AG09309 (cell line): ENCODE measurements around the gene KRTAP5-5.
"Not testable (repeated sequence)": the region's sequence is repeated elsewhere in the genome, so short reads cannot be mapped to it uniquely, and the experiment has no call there.

ENCODE experiments used
- DNase-seq: peaks from one replicate; pipeline ENCODE4 v3.0.0-alpha.2; 2010; ENCODE audit warnings: low read depth
- H3K4me3 ChIP-seq: 2 replicates; pipeline ENCODE4 v1.5.1; 2011; ENCODE audit warnings: mild to moderate bottlenecking, low read depth, low read length, moderate library complexity; ENCODE audit not compliant: control insufficient read depth
- CTCF ChIP-seq: IDR thresholded peaks from 2 replicates; pipeline ENCODE4 v1.5.1; 2011; ENCODE audit warnings: mild to moderate bottlenecking, low read depth, low read length, inconsistent platforms; ENCODE audit not compliant: insufficient read depth, control insufficient read depth; ENCODE audit errors: missing control alignments

The KRTAP5-5 gene

GRCh38 chr11:1603629-1604028 is 25.9 kb upstream of the KRTAP5-5 start:
- TF ChIP-seq CTCF = no peak
- no peak for DNase-seq
- no peak overlapping the region for H3K4me3 ChIP-seq

- no peak for TF ChIP-seq CTCF
- no peak for DNase-seq
Observed at GRCh38 chr11:1604181-1604580, 25.4 kb upstream of the KRTAP5-5 start.

GRCh38 chr11:1604711-1605110 is 24.9 kb upstream of the KRTAP5-5 start:
- DNase-seq = no peak
- no peak for TF ChIP-seq CTCF
- H3K4me3 ChIP-seq = no peak overlapping the region

More at GRCh38 chr11:1604181-1604580, 25.4 kb upstream of the KRTAP5-5 start:
- no peak overlapping the region for H3K4me3 ChIP-seq

- not testable (repeated sequence) for DNase-seq, H3K4me3 ChIP-seq
Observed at GRCh38 chr11:1605923-1606322, 23.7 kb upstream of the KRTAP5-5 start.

- not testable (repeated sequence) for DNase-seq, H3K4me3 ChIP-seq
Observed at GRCh38 chr11:1607156-1607845, 22.3 kb upstream of the KRTAP5-5 start.

- not testable (repeated sequence) for DNase-seq, H3K4me3 ChIP-seq
Observed at GRCh38 chr11:1607901-1608300, 21.7 kb upstream of the KRTAP5-5 start.

GRCh38 chr11:1608363-1608762 is 21.2 kb upstream of the KRTAP5-5 start, which contains the start of gene KRTAP5-3:
Gene KRTAP5-3, minus strand, starts transcription at chr11:1608463. Its CDS starts 78 bp downstream, at chr11:1608385.
- DNase-seq = no peak
- no peak for TF ChIP-seq CTCF
- no peak within 1 kb of the TSS for H3K4me3 ChIP-seq

GRCh38 chr11:1618231-1618630 is 11.3 kb upstream of the KRTAP5-5 start:
- no peak for DNase-seq
- H3K4me3 ChIP-seq = no peak overlapping the region
- no peak for TF ChIP-seq CTCF
